Esophagus squamous epithelium (tissue), 5 donors: ENCODE data around the gene ZNF674. TPM values are rescaled to one million over a fixed set of nuclear protein-coding genes. Genes with fewer than 3 reads are reported as not detected.

ENCODE experiments used
- DNase-seq: peaks from one replicate; lab custom pipeline; 2025; lab: John Stamatoyannopoulos, UW
- H3K27ac ChIP-seq, 4 donors: fragments of 200-600 bp; sonication (generic); one replicate each; pipeline ENCODE4 v1.5.1; 2016 to 2019; ENCODE audit warnings: mild to moderate bottlenecking in 1 of 4
- H3K27me3 ChIP-seq, 4 donors: fragments of 200-600 bp; sonication (generic); 1 replicate in 3 of 4; 2 replicates in 1 of 4; pipeline versions ENCODE4 v1.5.1 to v1.6.0; 2017 to 2021; ENCODE audit warnings: antibody characterized with exemption in 1 of 4
- H3K36me3 ChIP-seq, 3 donors: fragments of 200-600 bp; sonication (generic); one replicate each; pipeline ENCODE4 v1.5.1; 2016 to 2019
- H3K4me1 ChIP-seq, 3 donors: fragments of 200-600 bp; sonication (generic); one replicate each; pipeline ENCODE4 v1.5.1; 2017 to 2019
- H3K4me3 ChIP-seq, 4 donors: fragments of 200-600 bp; sonication (generic); 1 replicate in 3 of 4; 2 replicates in 1 of 4; pipeline ENCODE4 v1.5.1; 2016 to 2019; ENCODE audit warnings: mild to moderate bottlenecking in 2 of 4, moderate library complexity in 1 of 4
- H3K9me3 ChIP-seq, 3 donors: fragments of 200-600 bp; sonication (generic); one replicate each; pipeline ENCODE4 v1.5.1; 2016 to 2019
- POLR2A ChIP-seq, 4 donors: fragments of 450-650 bp; IDR thresholded peaks; one replicate each; pipeline ENCODE4 v1.6.1; 2017; ENCODE audit warnings: antibody characterized with exemption in 4 of 4, mild to moderate bottlenecking in 4 of 4, moderate library complexity in 3 of 4
- WGBS, 2 donors: methylation state at CpG; one replicate each; pipeline ENCODE4 v1.1.5; 2018; 5-methylcytosine and 5-hydroxymethylcytosine counted together
- intact Hi-C: fragments of 100-400 bp; cut with DNase I; formaldehyde crosslinking; loops from one replicate; pipeline ENCODE4 v1.15.0; 2022
- total RNA-seq, 4 donors: library from RNA; depleted of rRNA; stranded (reverse); fragments of >200 nt; gene quantifications; one replicate each; pipeline ENCODE4 v1.1.0, GENCODE V29; 2016
- TF ChIP-seq, protein P1 (sequence below), 6 experiments: fragments of 450-650 bp in 4 of 6; fragments of 200-600 bp in 2 of 6; sonication (generic) in 2 of 6; IDR thresholded peaks; one replicate each; pipeline ENCODE4 v1.5.1; 2016 to 2019; ENCODE audit warnings: antibody characterized with exemption in 6 of 6, mild to moderate bottlenecking in 4 of 6, moderate library complexity in 4 of 6
- donor health status: DM: yes; HTN: yes; CAD: no.

Gene ZNF674
- total RNA-seq, 4 donors from 2014 or later: 1.5 to 2.8 (median 2.4) TPM

DNA sequence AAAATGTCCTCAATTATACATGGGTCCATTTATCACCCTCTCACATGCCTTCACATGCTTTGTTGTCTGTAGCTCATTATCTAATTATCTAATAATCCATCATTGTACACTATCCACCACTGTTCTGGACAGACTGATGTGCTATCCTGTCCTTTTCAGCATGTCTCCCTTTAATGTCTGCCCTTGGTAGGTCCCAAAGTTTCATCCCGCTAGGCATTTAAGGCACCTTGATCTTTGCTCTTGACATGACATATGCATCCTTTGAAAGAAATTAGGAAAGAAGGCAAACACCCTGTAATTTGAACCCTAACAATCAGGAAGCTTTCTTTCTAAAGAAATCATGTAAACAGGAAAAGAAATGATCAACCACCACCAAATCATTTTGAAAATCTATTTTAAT is 34.0 kb upstream of the ZNF674 start:
- no peaks in the 10 kb centered on the region for H3K27me3 ChIP-seq
- no peaks in the 10 kb centered on the region for H3K9me3 ChIP-seq
- intact Hi-C loops: no loop called here
- DNase-seq: no peak
- TF ChIP-seq POLR2A (IDR thresholded peaks at IDR 0.05): no peak
- TF ChIP-seq, protein P1, sequence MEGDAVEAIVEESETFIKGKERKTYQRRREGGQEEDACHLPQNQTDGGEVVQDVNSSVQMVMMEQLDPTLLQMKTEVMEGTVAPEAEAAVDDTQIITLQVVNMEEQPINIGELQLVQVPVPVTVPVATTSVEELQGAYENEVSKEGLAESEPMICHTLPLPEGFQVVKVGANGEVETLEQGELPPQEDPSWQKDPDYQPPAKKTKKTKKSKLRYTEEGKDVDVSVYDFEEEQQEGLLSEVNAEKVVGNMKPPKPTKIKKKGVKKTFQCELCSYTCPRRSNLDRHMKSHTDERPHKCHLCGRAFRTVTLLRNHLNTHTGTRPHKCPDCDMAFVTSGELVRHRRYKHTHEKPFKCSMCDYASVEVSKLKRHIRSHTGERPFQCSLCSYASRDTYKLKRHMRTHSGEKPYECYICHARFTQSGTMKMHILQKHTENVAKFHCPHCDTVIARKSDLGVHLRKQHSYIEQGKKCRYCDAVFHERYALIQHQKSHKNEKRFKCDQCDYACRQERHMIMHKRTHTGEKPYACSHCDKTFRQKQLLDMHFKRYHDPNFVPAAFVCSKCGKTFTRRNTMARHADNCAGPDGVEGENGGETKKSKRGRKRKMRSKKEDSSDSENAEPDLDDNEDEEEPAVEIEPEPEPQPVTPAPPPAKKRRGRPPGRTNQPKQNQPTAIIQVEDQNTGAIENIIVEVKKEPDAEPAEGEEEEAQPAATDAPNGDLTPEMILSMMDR (IDR thresholded peaks at IDR 0.05): no peak
- H3K36me3 ChIP-seq: no peaks in the 10 kb centered on the region
- peaks cover 0 to 60% (median 5%) of the 10 kb centered on the region in 3 donors for H3K4me1 ChIP-seq
- H3K27ac ChIP-seq: no peak overlapping the region
- no peak overlapping the region for H3K4me3 ChIP-seq
- WGBS, 2 donors: 89 to 90% methylated on average over 1 of the region's 1 CpG

DNA sequence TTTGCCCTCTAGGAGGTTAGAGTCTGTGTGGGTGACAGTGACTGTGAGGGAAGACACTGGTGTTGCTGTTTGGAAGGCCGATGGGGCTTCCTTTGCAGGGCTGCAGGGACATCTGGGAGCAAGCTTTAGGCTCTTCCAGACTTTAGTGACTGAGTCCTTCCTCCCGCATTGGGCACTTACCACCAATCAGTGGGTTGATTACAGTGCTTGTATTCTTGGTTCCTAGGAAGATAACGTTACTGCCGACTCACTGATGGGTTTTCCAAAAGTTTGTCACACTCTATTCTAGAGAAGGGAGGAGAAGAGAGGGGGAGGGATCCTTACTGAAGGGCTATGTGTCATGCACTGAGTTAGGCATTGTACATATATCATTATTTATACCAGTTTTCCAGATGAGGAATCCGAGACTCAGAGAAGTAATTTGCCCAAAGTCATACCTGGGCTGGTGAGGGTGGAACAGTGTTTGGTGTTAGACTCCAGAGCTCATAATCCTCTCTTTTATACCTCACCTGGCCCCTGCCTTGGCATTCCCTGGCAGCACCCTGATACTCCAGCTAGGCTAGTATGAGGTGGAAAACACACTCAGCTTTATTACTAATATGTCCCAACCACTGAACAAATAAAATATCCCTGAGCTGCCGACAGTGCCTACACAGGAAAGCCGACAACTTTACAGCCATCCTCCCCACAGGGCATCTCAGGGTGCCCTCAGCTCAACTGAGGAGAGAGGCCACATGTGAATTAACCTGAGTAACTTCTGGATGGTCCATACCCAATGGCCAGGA is 32.2 kb upstream of the ZNF674 start:
- Histone ChIP-seq H3K36me3 (no peaks in the 10 kb centered on the region), H3K4me3 (peak overlapping the region in 1 of 4 donors; percentile 8), H3K4me1 (peaks cover 0 to 48% (median 2%) of the 10 kb centered on the region in 3 donors), H3K27me3 (no peaks in the 10 kb centered on the region), H3K9me3 (no peaks in the 10 kb centered on the region), H3K27ac (peak overlapping the region in 2 of 4 donors; percentile 32 to 79)
- DNase-seq: no peak
- intact Hi-C loops: no loop called here
- WGBS, 2 donors: 28 to 50% methylated on average over 3 to 6 of the region's 7 CpGs
- no peak for TF ChIP-seq POLR2A (IDR thresholded peaks at IDR 0.05)
- TF ChIP-seq, protein P1 (IDR thresholded peaks at IDR 0.05): no peak

DNA sequence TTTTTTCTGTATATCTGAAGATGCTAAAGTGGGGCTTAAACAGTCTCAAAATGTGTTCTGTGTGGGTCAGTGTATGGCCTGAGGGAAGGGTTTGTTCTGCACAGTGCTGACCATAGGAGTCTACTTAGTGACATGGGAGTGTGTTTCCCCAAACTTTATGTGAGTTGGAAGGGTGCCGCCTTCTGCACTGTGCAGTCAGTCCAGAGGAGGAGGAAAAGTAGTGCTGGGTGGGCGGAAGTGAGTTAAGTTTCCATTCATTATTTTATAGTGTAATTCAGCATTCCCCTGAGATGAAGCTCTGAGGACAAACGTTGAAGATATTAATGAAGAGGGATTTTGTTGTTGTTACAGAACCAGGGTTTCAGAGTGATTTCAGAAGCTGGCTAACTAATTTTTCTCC is 31.2 kb upstream of the ZNF674 start:
- 50 to 67% methylated on average over 3 of the region's 3 CpGs for WGBS, 2 donors
- intact Hi-C loops: no loop called here
- Histone ChIP-seq H3K27ac (peak overlapping the region in 3 of 4 donors; percentile 52 to 79 (median 53)), H3K36me3 (no peaks in the 10 kb centered on the region), H3K4me3 (peak overlapping the region in 3 of 4 donors; percentile 50 to 68 (median 58)), H3K4me1 (peaks cover 0 to 41% (median 0%) of the 10 kb centered on the region in 3 donors), H3K27me3 (no peaks in the 10 kb centered on the region), H3K9me3 (no peaks in the 10 kb centered on the region)
- no peak for DNase-seq
- TF ChIP-seq, protein P1 (IDR thresholded peaks at IDR 0.05): no peak
- TF ChIP-seq POLR2A (IDR thresholded peaks at IDR 0.05): no peak

DNA sequence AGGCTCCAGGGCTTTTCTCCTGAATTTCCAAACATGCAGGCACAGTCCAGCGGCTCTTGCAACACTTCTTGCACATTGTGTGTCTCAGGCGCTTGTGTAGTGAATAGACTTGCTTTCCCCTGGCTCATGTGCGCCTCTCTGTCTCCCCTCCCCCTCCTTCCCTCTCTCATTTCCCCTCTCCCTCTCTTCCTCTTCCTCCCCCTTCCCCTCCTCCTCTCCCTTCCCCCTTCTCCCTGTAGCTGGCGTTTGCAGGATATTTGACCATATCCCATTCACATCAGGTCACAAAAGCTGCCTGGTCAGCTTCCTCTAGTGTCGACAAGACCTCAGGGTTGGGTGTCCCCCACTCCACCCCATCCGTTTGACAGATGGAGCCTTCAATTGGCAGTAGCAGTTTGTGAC is 30.8 kb upstream of the ZNF674 start:
- Histone ChIP-seq H3K36me3 (no peaks in the 10 kb centered on the region), H3K27ac (peak overlapping the region in 3 of 4 donors; percentile 52 to 79 (median 53)), H3K4me1 (peaks cover 0 to 41% (median 0%) of the 10 kb centered on the region in 3 donors), H3K27me3 (no peaks in the 10 kb centered on the region), H3K9me3 (no peaks in the 10 kb centered on the region), H3K4me3 (peak overlapping the region in 3 of 4 donors; percentile 50 to 68 (median 58))
- TF ChIP-seq POLR2A (IDR thresholded peaks at IDR 0.05): no peak
- TF ChIP-seq, protein P1 (IDR thresholded peaks at IDR 0.05): no peak
- no peak for DNase-seq
- 10 to 32% methylated on average over 6 of the region's 6 CpGs for WGBS, 2 donors
- intact Hi-C loops: no loop called here

DNA sequence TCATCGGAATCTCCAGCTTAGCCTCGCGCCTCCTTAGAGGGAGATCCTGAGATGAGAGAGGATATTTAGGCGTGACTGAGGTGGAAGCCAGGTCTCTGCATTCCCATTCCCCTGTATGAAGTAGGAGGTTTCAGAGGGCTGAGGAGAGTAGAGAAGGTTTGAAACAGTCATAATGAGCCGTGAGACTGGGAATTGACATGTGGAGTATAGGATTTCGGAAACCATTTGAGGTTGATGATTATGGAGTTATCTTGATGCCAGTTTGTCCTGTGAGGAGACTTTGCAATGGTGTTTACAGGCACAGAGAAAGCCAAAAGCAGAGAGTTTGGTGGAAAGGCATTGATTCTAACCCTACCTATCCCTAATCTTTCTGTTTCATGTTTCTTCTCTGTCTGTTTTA is 30.4 kb upstream of the ZNF674 start:
- no peak for DNase-seq
- Histone ChIP-seq H3K4me1 (peaks cover 0 to 41% (median 0%) of the 10 kb centered on the region in 3 donors), H3K36me3 (no peaks in the 10 kb centered on the region), H3K27me3 (no peaks in the 10 kb centered on the region), H3K27ac (peak overlapping the region; percentile 14 to 79 (median 43)), H3K9me3 (no peaks in the 10 kb centered on the region), H3K4me3 (peak overlapping the region; percentile 40 to 68 (median 54))
- WGBS, 2 donors: 43 to 69% methylated on average over 6 of the region's 6 CpGs
- no peak for TF ChIP-seq POLR2A (IDR thresholded peaks at IDR 0.05)
- TF ChIP-seq, protein P1 (IDR thresholded peaks at IDR 0.05): no peak
- intact Hi-C loops: no loop called here
